ENCODE data around the gene PSMA7.

GRCh38 chr20:62168890-62169435, 25.8 kb upstream of the PSMA7 start:
- TF ChIP-seq CTCF (optimal IDR thresholded peaks at IDR 0.05 in 1 of 3, IDR thresholded peaks at IDR 0.05 in 1 of 3, conservative IDR thresholded peaks at IDR 0.05 in 1 of 3; ENCODE audit: extremely low read depth in 1 of 3, insufficient read depth in 2 of 3, low read length in 3 of 3) (no peak), EZH2 (IDR thresholded peaks at IDR 0.05; ENCODE audit: low read length) (no peak)

All from keratinocyte (primary cell).